GM18861 (cell line): Measurements from ENCODE around the gene SLC8B1.

ENCODE experiments used
- ATAC-seq: cut with Tn5 transposase; IDR thresholded peaks from one replicate; pipeline ENCODE4 v1.9.1; 2021; ENCODE audit not compliant: unreplicated experiment

SLC8B1 gene

GRCh38 chr12:113325916-113326315 is 9.0 kb downstream of the SLC8B1 start:
- no peak for ATAC-seq

GRCh38 chr12:113322343-113322742 is 12.6 kb downstream of the SLC8B1 start:
- no peak for ATAC-seq

- no peak for ATAC-seq
These were observed 14.5 kb downstream of the SLC8B1 start for GRCh38 chr12:113320401-113320800.

- ATAC-seq: no peak
These were observed 15.8 kb downstream of the SLC8B1 start for GRCh38 chr12:113318900-113319628.

- no peak for ATAC-seq
These were observed 16.8 kb downstream of the SLC8B1 start for GRCh38 chr12:113318046-113318656.

- ATAC-seq: no peak
These were observed 17.8 kb downstream of the SLC8B1 start for GRCh38 chr12:113317122-113317521.

- ATAC-seq: no peak
These were observed 18.8 kb downstream of the SLC8B1 start for GRCh38 chr12:113316155-113316554.

GRCh38 chr12:113315358-113315757 is 19.6 kb downstream of the SLC8B1 start:
- ATAC-seq: no peak

- ATAC-seq: no peak
These were observed 20.8 kb downstream of the SLC8B1 start for GRCh38 chr12:113314121-113314529.

GRCh38 chr12:113310489-113310888 is 24.4 kb downstream of the SLC8B1 start:
- ATAC-seq: no peak

- no peak for ATAC-seq
These were observed 28.5 kb downstream of the SLC8B1 start for GRCh38 chr12:113306382-113306781.

- no peak for ATAC-seq
These were observed 29.5 kb downstream of the SLC8B1 start for GRCh38 chr12:113305281-113305856.

- ATAC-seq: no peak
These were observed 31.8 kb downstream of the SLC8B1 start for GRCh38 chr12:113302886-113303640.

GRCh38 chr12:113302466-113302865 is 32.4 kb downstream of the SLC8B1 start:
- ATAC-seq: no peak

- ATAC-seq: no peak
These were observed 33.1 kb downstream of the SLC8B1 start for GRCh38 chr12:113301811-113302210.

- ATAC-seq: no peak
These were observed 35.2 kb downstream of the SLC8B1 start for GRCh38 chr12:113299619-113300237.

- ATAC-seq: no peak
These were observed 35.9 kb downstream of the SLC8B1 start for GRCh38 chr12:113298861-113299545.

GRCh38 chr12:113298472-113298817 is 36.5 kb downstream of the SLC8B1 start:
- ATAC-seq: no peak

GRCh38 chr12:113297621-113298471 is 37.1 kb downstream of the SLC8B1 start:
- no peak for ATAC-seq

GRCh38 chr12:113297214-113297587 is 37.7 kb downstream of the SLC8B1 start:
- no peak for ATAC-seq
